ENCODE data around the gene TSHZ1. TPM values are rescaled to one million over a fixed set of nuclear protein-coding genes. Genes with fewer than 3 reads are reported as not detected.

Gene TSHZ1
- total RNA-seq, 1 donor from 2014 or later: 24.6 TPM

- TF ChIP-seq CTCF (IDR thresholded peaks at IDR 0.05; ENCODE audit: borderline replicate concordance): no peak
- DNase-seq: no peak
- no peaks in the 10 kb centered on the region for H3K36me3 ChIP-seq
- H3K27ac ChIP-seq (replicated peaks): peak overlapping the region; percentile 89
- no peaks in the 10 kb centered on the region for H3K27me3 ChIP-seq (ENCODE audit: low read depth)
- H3K9me3 ChIP-seq (replicated peaks): peaks cover 6% of the 10 kb centered on the region
- peak overlapping the region; percentile 50 for H3K4me3 ChIP-seq
- intact Hi-C loops (cut with micrococcal nuclease): no loop called here
- H3K4me1 ChIP-seq: peaks cover 30% of the 10 kb centered on the region
Observed at GRCh38 chr18:75169411-75169810, 41.2 kb upstream of the TSHZ1 start.

- Histone ChIP-seq H3K27me3 (ENCODE audit: low read depth) (no peaks in the 10 kb centered on the region), H3K4me3 (peak overlapping the region; percentile 50), H3K4me1 (peaks cover 30% of the 10 kb centered on the region), H3K36me3 (no peaks in the 10 kb centered on the region), H3K9me3 (replicated peaks) (no peaks in the 10 kb centered on the region), H3K27ac (replicated peaks) (peak overlapping the region; percentile 89)
- DNase-seq: peak; percentile 55
- intact Hi-C loops (cut with micrococcal nuclease): no loop called here
- peak; percentile 41 for TF ChIP-seq CTCF (IDR thresholded peaks at IDR 0.05; ENCODE audit: borderline replicate concordance)
Observed at GRCh38 chr18:75170022-75170789, 40.4 kb upstream of the TSHZ1 start.

GRCh38 chr18:75170916-75171315, 39.7 kb upstream of the TSHZ1 start:
- peak overlapping the region; percentile 89 for H3K27ac ChIP-seq (replicated peaks)
- peaks cover 30% of the 10 kb centered on the region for H3K4me1 ChIP-seq
- H3K9me3 ChIP-seq (replicated peaks): no peaks in the 10 kb centered on the region
- TF ChIP-seq CTCF (IDR thresholded peaks at IDR 0.05; ENCODE audit: borderline replicate concordance): no peak
- intact Hi-C loops (cut with micrococcal nuclease): no loop called here
- DNase-seq: no peak
- H3K27me3 ChIP-seq (ENCODE audit: low read depth): no peaks in the 10 kb centered on the region
- no peaks in the 10 kb centered on the region for H3K36me3 ChIP-seq
- peak overlapping the region; percentile 50 for H3K4me3 ChIP-seq

GRCh38 chr18:75172299-75173124, 38.1 kb upstream of the TSHZ1 start:
- Histone ChIP-seq H3K27ac (replicated peaks) (peak overlapping the region; percentile 89), H3K36me3 (no peaks in the 10 kb centered on the region), H3K4me1 (peaks cover 24% of the 10 kb centered on the region), H3K4me3 (no peak overlapping the region), H3K27me3 (ENCODE audit: low read depth) (no peaks in the 10 kb centered on the region), H3K9me3 (replicated peaks) (no peaks in the 10 kb centered on the region)
- intact Hi-C loops (cut with micrococcal nuclease): no loop called here
- DNase-seq: no peak
- no peak for TF ChIP-seq CTCF (IDR thresholded peaks at IDR 0.05; ENCODE audit: borderline replicate concordance)

GRCh38 chr18:75173125-75173432, 37.5 kb upstream of the TSHZ1 start:
- Histone ChIP-seq H3K9me3 (replicated peaks) (no peaks in the 10 kb centered on the region), H3K36me3 (no peaks in the 10 kb centered on the region), H3K4me3 (no peak overlapping the region), H3K27ac (replicated peaks) (no peak overlapping the region), H3K27me3 (ENCODE audit: low read depth) (no peaks in the 10 kb centered on the region), H3K4me1 (peaks cover 18% of the 10 kb centered on the region)
- intact Hi-C loops (cut with micrococcal nuclease): no loop called here
- TF ChIP-seq CTCF (IDR thresholded peaks at IDR 0.05; ENCODE audit: borderline replicate concordance): no peak
- no peak for DNase-seq

All from left ventricle myocardium inferior (tissue), 1 donor.